SK-N-MC (cell line): ENCODE measurements around the gene NRCAM.

ENCODE experiments used
- EZH2 ChIP-seq: fragments of 200-600 bp; sonication (generic); IDR thresholded peaks from one replicate; pipeline ENCODE4 v1.6.1; 2017; ENCODE audit warnings: antibody characterized with exemption
- FOXP2 ChIP-seq: optimal IDR thresholded peaks from 2 replicates; pipeline ENCODE3; 2011; ENCODE audit warnings: mild to moderate bottlenecking, moderate library complexity; ENCODE audit not compliant: insufficient read depth; ENCODE audit errors: extremely low read length, control extremely low read depth
- POLR2AphosphoS5 ChIP-seq: IDR thresholded peaks from 2 replicates; pipeline ENCODE4 v1.6.1; 2012; ENCODE audit warnings: mild to moderate bottlenecking, low read depth, low read length, borderline replicate concordance

- no peak for TF ChIP-seq POLR2AphosphoS5
- no peak for TF ChIP-seq EZH2
- no peak for TF ChIP-seq FOXP2
These were observed 120.8 kb downstream of the NRCAM start for GRCh38 chr7:108335269-108335918.
